Keratinocyte (primary cell): ENCODE data around the gene PAX1. TPM values are rescaled to one million over a fixed set of nuclear protein-coding genes. Genes with fewer than 3 reads are reported as not detected.

ENCODE experiments used
- DNase-seq: peaks from one replicate; pipeline ENCODE4 v3.0.0-alpha.2; 2011; ENCODE audit warnings: low read depth, missing footprints, low spot score
- FAIRE-seq: peaks from 2 replicates; lab custom pipeline; 2011; peaks lifted over from hg19 to GRCh38; lab: Jason Lieb, UNC
- H2AFZ ChIP-seq: 2 replicates; pipeline ENCODE4 v1.6.0; 2012; ENCODE audit warnings: low read length, control low read depth, inconsistent platforms; ENCODE audit not compliant: control insufficient read depth
- H3K27ac ChIP-seq: 2 replicates; pipeline ENCODE4 v1.5.1; 2011; ENCODE audit warnings: low read length; ENCODE audit not compliant: control insufficient read depth, insufficient read depth
- H3K27me3 ChIP-seq: 3 replicates; pipeline ENCODE4 v1.6.0; 2011; ENCODE audit warnings: low read length; ENCODE audit not compliant: control insufficient read depth, insufficient read depth; ENCODE audit errors: extremely low read depth
- H3K36me3 ChIP-seq, 2 experiments: 2 replicates in 1 of 2; 3 replicates in 1 of 2; pipeline ENCODE4 v1.5.1; 2011; ENCODE audit warnings: low read length in 2 of 2, mild to moderate bottlenecking in 1 of 2; ENCODE audit not compliant: control insufficient read depth in 2 of 2, insufficient read depth in 2 of 2; ENCODE audit errors: extremely low read depth in 1 of 2
- H3K4me1 ChIP-seq: 3 replicates; pipeline ENCODE4 v1.5.1; 2011; ENCODE audit warnings: low read length; ENCODE audit not compliant: control insufficient read depth, insufficient read depth; ENCODE audit errors: extremely low read depth
- H3K4me2 ChIP-seq: 3 replicates; pipeline ENCODE4 v1.6.0; 2011; ENCODE audit warnings: low read depth, low read length; ENCODE audit not compliant: control insufficient read depth, insufficient read depth; ENCODE audit errors: extremely low read depth
- H3K4me3 ChIP-seq, 3 experiments: fragments of 200-600 bp in 1 of 3; sonication (generic) in 1 of 3; 2 replicates in 2 of 3; 3 replicates in 1 of 3; pipeline ENCODE4 v1.5.1; 2011 to 2016; ENCODE audit warnings: low read length in 3 of 3, mild to moderate bottlenecking in 3 of 3, control low read depth in 2 of 3, inconsistent platforms in 1 of 3, low read depth in 1 of 3, mixed read lengths in 1 of 3, mixed run types in 1 of 3, moderate library complexity in 1 of 3; ENCODE audit not compliant: control insufficient read depth in 2 of 3, insufficient read depth in 2 of 3; ENCODE audit errors: extremely low read depth in 1 of 3
- H3K79me2 ChIP-seq: 2 replicates; pipeline ENCODE4 v1.6.0; 2012; ENCODE audit warnings: low read length; ENCODE audit not compliant: control insufficient read depth, insufficient read depth
- H3K9ac ChIP-seq: 3 replicates; pipeline ENCODE4 v1.6.0; 2011; ENCODE audit warnings: low read length; ENCODE audit not compliant: control insufficient read depth, insufficient read depth; ENCODE audit errors: extremely low read depth
- H3K9me1 ChIP-seq: 3 replicates; pipeline ENCODE4 v1.6.0; 2011; ENCODE audit warnings: low read length; ENCODE audit not compliant: control insufficient read depth, insufficient read depth; ENCODE audit errors: extremely low read depth
- H3K9me3 ChIP-seq: 2 replicates; pipeline ENCODE4 v1.5.1; 2012; ENCODE audit warnings: low read depth, low read length; ENCODE audit not compliant: control insufficient read depth
- H4K20me1 ChIP-seq: 3 replicates; pipeline ENCODE4 v1.6.0; 2011; ENCODE audit warnings: low read length; ENCODE audit not compliant: control insufficient read depth, insufficient read depth; ENCODE audit errors: extremely low read depth
- EZH2 ChIP-seq: IDR thresholded peaks from one replicate; pipeline ENCODE4 v1.6.1; 2012; ENCODE audit warnings: inconsistent platforms, mild to moderate bottlenecking, low read length, moderate library complexity
- dilution Hi-C: fragments of 300-500 bp; cut with MboI; formaldehyde crosslinking; loops from one replicate; pipeline ENCODE4 v1.7.0; 2020; ENCODE audit warnings: low sequenced_read_pairs; ENCODE audit not compliant: extremely low pct_ligation_motif_present
- polyA plus RNA-seq, 5 experiments: library from polyadenylated mRNA; depleted of rRNA in 3 of 5; stranded (reverse) in 3 of 5; stranded (forward) in 1 of 5; unstranded in 1 of 5; fragments of >200 nt; gene quantifications; 1 replicate in 1 of 5; 2 replicates in 3 of 5; 3 replicates in 1 of 5; pipeline versions ENCODE4 v1.2.1 to v1.2.3, GENCODE V29; 2011 to 2012; ENCODE audit warnings: missing spikeins in 2 of 5, low read depth in 1 of 5, low replicate concordance in 1 of 5
- TF ChIP-seq, protein P1 (sequence below), 3 experiments: IDR thresholded peaks in 1 of 3; conservative IDR thresholded peaks in 1 of 3; optimal IDR thresholded peaks in 1 of 3; 2 replicates in 2 of 3; 3 replicates in 1 of 3; pipeline versions ENCODE3 to v1.5.1; 2011; ENCODE audit warnings: low read length in 3 of 3, mild to moderate bottlenecking in 3 of 3, moderate library complexity in 2 of 3, control low read depth in 1 of 3, inconsistent platforms in 1 of 3; ENCODE audit not compliant: insufficient read depth in 2 of 3; ENCODE audit errors: extremely low read depth in 1 of 3

Gene PAX1
- polyA plus RNA-seq, 1 donor (not counting 4 experiments of a cell fraction or from before 2014, with no cell fraction given) = not detected

DNA sequence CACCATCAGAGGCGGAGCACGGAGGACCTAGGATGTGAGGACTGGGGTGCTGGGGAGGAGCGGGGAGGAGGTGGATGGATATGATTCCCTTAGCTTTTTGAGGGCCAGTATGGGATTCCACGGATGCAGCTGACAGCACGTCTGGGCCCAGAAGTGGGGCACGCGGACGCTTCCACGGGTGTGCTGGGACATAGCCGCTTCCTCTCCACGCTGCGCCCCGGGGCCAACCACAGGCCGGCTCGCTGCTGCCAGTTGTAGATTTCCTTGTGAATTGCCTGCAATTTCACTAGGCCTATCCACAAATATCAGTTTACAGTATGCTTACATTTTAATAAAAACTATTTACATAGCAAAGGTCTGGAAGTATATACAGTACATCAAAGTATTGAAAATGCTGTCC is 23.9 kb downstream of the PAX1 start:
- FAIRE-seq (no peak), DNase-seq (no peak)
- no peaks in the 10 kb centered on the region for H4K20me1 ChIP-seq
- dilution Hi-C loops = no loop called here
- H3K36me3 ChIP-seq = no peaks in the 10 kb centered on the region
- H3K79me2 ChIP-seq = no peaks in the 10 kb centered on the region
- no peak overlapping the region for H3K4me3 ChIP-seq
- H3K9me1 ChIP-seq = no peaks in the 10 kb centered on the region
- no peak overlapping the region for H3K27ac ChIP-seq
- H3K9me3 ChIP-seq = no peaks in the 10 kb centered on the region
- no peak overlapping the region for H2AFZ ChIP-seq
- H3K27me3 ChIP-seq = no peaks in the 10 kb centered on the region
- H3K4me2 ChIP-seq = no peak overlapping the region
- H3K4me1 ChIP-seq = no peaks in the 10 kb centered on the region
- TF ChIP-seq, protein P1, sequence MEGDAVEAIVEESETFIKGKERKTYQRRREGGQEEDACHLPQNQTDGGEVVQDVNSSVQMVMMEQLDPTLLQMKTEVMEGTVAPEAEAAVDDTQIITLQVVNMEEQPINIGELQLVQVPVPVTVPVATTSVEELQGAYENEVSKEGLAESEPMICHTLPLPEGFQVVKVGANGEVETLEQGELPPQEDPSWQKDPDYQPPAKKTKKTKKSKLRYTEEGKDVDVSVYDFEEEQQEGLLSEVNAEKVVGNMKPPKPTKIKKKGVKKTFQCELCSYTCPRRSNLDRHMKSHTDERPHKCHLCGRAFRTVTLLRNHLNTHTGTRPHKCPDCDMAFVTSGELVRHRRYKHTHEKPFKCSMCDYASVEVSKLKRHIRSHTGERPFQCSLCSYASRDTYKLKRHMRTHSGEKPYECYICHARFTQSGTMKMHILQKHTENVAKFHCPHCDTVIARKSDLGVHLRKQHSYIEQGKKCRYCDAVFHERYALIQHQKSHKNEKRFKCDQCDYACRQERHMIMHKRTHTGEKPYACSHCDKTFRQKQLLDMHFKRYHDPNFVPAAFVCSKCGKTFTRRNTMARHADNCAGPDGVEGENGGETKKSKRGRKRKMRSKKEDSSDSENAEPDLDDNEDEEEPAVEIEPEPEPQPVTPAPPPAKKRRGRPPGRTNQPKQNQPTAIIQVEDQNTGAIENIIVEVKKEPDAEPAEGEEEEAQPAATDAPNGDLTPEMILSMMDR (optimal IDR thresholded peaks at IDR 0.05 in 1 of 3, IDR thresholded peaks at IDR 0.05 in 1 of 3, conservative IDR thresholded peaks at IDR 0.05 in 1 of 3; ENCODE audit: extremely low read depth in 1 of 3, insufficient read depth in 2 of 3, low read length in 3 of 3) = no peak
- TF ChIP-seq EZH2 = no peak
- H3K9ac ChIP-seq = no peak overlapping the region

DNA sequence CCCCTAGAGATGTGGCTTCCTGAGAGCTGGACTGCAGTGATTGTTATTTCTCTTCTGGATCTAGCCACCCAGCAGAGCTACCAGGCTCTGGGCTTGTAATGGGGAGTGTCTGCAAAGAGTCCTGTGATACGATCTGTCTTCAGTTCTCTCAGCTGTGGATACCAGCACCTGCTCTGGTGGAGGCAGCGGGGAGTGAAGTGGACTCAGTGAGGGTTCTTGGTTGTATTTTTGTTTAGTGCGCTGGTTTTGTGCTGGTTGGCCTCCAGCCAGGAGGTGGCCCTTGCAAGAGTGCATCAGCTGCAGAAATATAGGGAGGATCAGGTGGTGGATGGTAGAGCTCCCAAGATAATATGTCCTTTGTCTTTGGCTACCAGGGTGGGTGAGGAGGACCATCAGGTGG is 33.7 kb downstream of the PAX1 start:
- Histone ChIP-seq H3K9me3 (peaks cover 3% of the 10 kb centered on the region), H3K9me1 (no peaks in the 10 kb centered on the region), H3K9ac (no peak overlapping the region), H3K79me2 (no peaks in the 10 kb centered on the region), H4K20me1 (no peaks in the 10 kb centered on the region), H2AFZ (no peak overlapping the region), H3K4me1 (no peaks in the 10 kb centered on the region), H3K4me3 (no peak overlapping the region), H3K4me2 (no peak overlapping the region), H3K36me3 (no peaks in the 10 kb centered on the region), H3K27ac (no peak overlapping the region), H3K27me3 (no peaks in the 10 kb centered on the region)
- no peak for TF ChIP-seq EZH2
- TF ChIP-seq, protein P1 (optimal IDR thresholded peaks at IDR 0.05 in 1 of 3, IDR thresholded peaks at IDR 0.05 in 1 of 3, conservative IDR thresholded peaks at IDR 0.05 in 1 of 3; ENCODE audit: extremely low read depth in 1 of 3, insufficient read depth in 2 of 3, low read length in 3 of 3) = no peak
- DNase-seq = no peak
- dilution Hi-C loops = no loop called here
- no peak for FAIRE-seq
